Osteoblast (primary cell): ENCODE data around the gene DNAH8. TPM values are rescaled to one million over a fixed set of nuclear protein-coding genes. Genes with fewer than 3 reads are reported as not detected.
A peak's percentile ranks its signal among the peaks of the same experiment; 100 is the strongest.

Source experiments
- DNase-seq: peaks from one replicate; pipeline ENCODE4 v3.0.0; 2011; ENCODE audit warnings: low spot score, mixed read lengths; ENCODE audit not compliant: insufficient read length; ENCODE audit errors: missing footprints
- H2AFZ ChIP-seq: 2 replicates; pipeline ENCODE4 v1.6.0; 2011; ENCODE audit warnings: mild to moderate bottlenecking, low read length
- H3K27ac ChIP-seq: 2 replicates; pipeline ENCODE4 v1.5.1; 2011; ENCODE audit warnings: mild to moderate bottlenecking, low read depth, low read length, moderate library complexity
- H3K27me3 ChIP-seq: 2 replicates; pipeline ENCODE4 v1.6.0; 2012; ENCODE audit warnings: mild to moderate bottlenecking, control low read depth, inconsistent platforms, low read length, moderate library complexity; ENCODE audit not compliant: insufficient read depth
- H3K36me3 ChIP-seq: 2 replicates; pipeline ENCODE4 v1.5.1; 2011; ENCODE audit warnings: mild to moderate bottlenecking, low read length, control low read depth, moderate library complexity; ENCODE audit not compliant: insufficient read depth
- H3K4me1 ChIP-seq: 2 replicates; pipeline ENCODE4 v1.5.1; 2011; ENCODE audit warnings: mild to moderate bottlenecking, low read length, control low read depth, moderate library complexity; ENCODE audit not compliant: insufficient read depth
- H3K4me2 ChIP-seq: 2 replicates; pipeline ENCODE4 v1.6.0; 2011; ENCODE audit warnings: mild to moderate bottlenecking, low read length; ENCODE audit not compliant: insufficient read depth
- H3K4me3 ChIP-seq: fragments of 200-600 bp; sonication (generic); 3 replicates; pipeline ENCODE4 v1.5.1; 2012; ENCODE audit warnings: mild to moderate bottlenecking, low read length, inconsistent platforms; ENCODE audit not compliant: insufficient read depth
- H3K79me2 ChIP-seq: 2 replicates; pipeline ENCODE4 v1.6.0; 2012; ENCODE audit warnings: mild to moderate bottlenecking, low read length, control low read depth, inconsistent platforms; ENCODE audit not compliant: insufficient read depth
- H3K9me3 ChIP-seq: 2 replicates; pipeline ENCODE4 v1.5.1; 2011; ENCODE audit warnings: low read depth, low read length, control low read depth
- H4K20me1 ChIP-seq: 2 replicates; pipeline ENCODE4 v1.6.0; 2012; ENCODE audit warnings: mild to moderate bottlenecking, low read length, control low read depth; ENCODE audit not compliant: insufficient read depth
- CTCF ChIP-seq: IDR thresholded peaks from 2 replicates; pipeline ENCODE4 v1.5.1; 2011; ENCODE audit warnings: mild to moderate bottlenecking, low read depth, low read length, moderate library complexity; ENCODE audit errors: extremely low read depth
- total RNA-seq: library from RNA; depleted of rRNA; stranded (reverse); fragments of >200 nt; gene quantifications from 2 replicates; pipeline ENCODE4 v1.2.3, GENCODE V29; 2012

The DNAH8 gene
- total RNA-seq, 1 donor, result 0.36 TPM

- Histone ChIP-seq H3K4me2 (no peak overlapping the region), H3K27me3 (peaks cover 5% of the 10 kb centered on the region), H3K4me1 (no peaks in the 10 kb centered on the region), H3K79me2 (no peaks in the 10 kb centered on the region), H3K27ac (no peak overlapping the region), H3K9me3 (no peaks in the 10 kb centered on the region), H3K36me3 (no peaks in the 10 kb centered on the region), H2AFZ (no peak overlapping the region), H3K4me3 (no peak overlapping the region), H4K20me1 (no peaks in the 10 kb centered on the region)
- TF ChIP-seq CTCF, result no peak
- no peak for DNase-seq
Measured at GRCh38 chr6:38736951-38737350, 21.8 kb downstream of the DNAH8 start.

- Histone ChIP-seq H3K4me2 (no peak overlapping the region), H3K27me3 (no peaks in the 10 kb centered on the region), H2AFZ (no peak overlapping the region), H3K4me1 (no peaks in the 10 kb centered on the region), H3K9me3 (no peaks in the 10 kb centered on the region), H3K36me3 (no peaks in the 10 kb centered on the region), H3K4me3 (no peak overlapping the region), H3K27ac (no peak overlapping the region), H4K20me1 (no peaks in the 10 kb centered on the region), H3K79me2 (no peaks in the 10 kb centered on the region)
- TF ChIP-seq CTCF, result no peak
- no peak for DNase-seq
Measured at GRCh38 chr6:38738261-38738660, 23.1 kb downstream of the DNAH8 start.

- H3K79me2 ChIP-seq, result no peaks in the 10 kb centered on the region
- DNase-seq, result no peak
Measured at GRCh38 chr6:38739532-38739931, 24.4 kb downstream of the DNAH8 start.

GRCh38 chr6:38749473-38749872, 34.4 kb downstream of the DNAH8 start:
- DNase-seq, result no peak
- no peak overlapping the region for H3K4me2 ChIP-seq
- H3K9me3 ChIP-seq, result no peaks in the 10 kb centered on the region
- H3K4me3 ChIP-seq, result no peak overlapping the region
- H2AFZ ChIP-seq, result no peak overlapping the region
- H3K27me3 ChIP-seq, result no peaks in the 10 kb centered on the region
- H3K36me3 ChIP-seq, result no peaks in the 10 kb centered on the region
- no peak for TF ChIP-seq CTCF
- no peak overlapping the region for H3K27ac ChIP-seq
- no peaks in the 10 kb centered on the region for H4K20me1 ChIP-seq
- no peaks in the 10 kb centered on the region for H3K79me2 ChIP-seq
- no peaks in the 10 kb centered on the region for H3K4me1 ChIP-seq

More at GRCh38 chr6:38739532-38739931, 24.4 kb downstream of the DNAH8 start:
- Histone ChIP-seq H3K36me3 (no peaks in the 10 kb centered on the region), H3K9me3 (no peaks in the 10 kb centered on the region), H4K20me1 (no peaks in the 10 kb centered on the region), H3K4me3 (no peak overlapping the region), H2AFZ (no peak overlapping the region), H3K4me1 (no peaks in the 10 kb centered on the region), H3K27ac (no peak overlapping the region), H3K27me3 (no peaks in the 10 kb centered on the region), H3K4me2 (no peak overlapping the region)
- peak; percentile 40 for TF ChIP-seq CTCF
